Immature natural killer cell (primary cell): Measurements from ENCODE around the gene EFHB. TPM values are rescaled to one million over a fixed set of nuclear protein-coding genes. Genes with fewer than 3 reads are reported as not detected.
A peak's percentile ranks its signal among the peaks of the same experiment; 100 is the strongest.
"Not testable (repeated sequence)": the region's sequence is repeated elsewhere in the genome, so short reads cannot be mapped to it uniquely, and the experiment has no call there.

Source experiments
- DNase-seq, 3 donors: peaks; one replicate each; pipeline ENCODE4 v3.0.0; 2022; ENCODE audit warnings: mixed read lengths in 1 of 3
- H3K27ac Mint-ChIP-seq, 6 donors: one replicate each; pipeline ENCODE4 v1.8.0; 2020; ENCODE audit warnings: mixed read lengths in 6 of 6, mild to moderate bottlenecking in 5 of 6, inconsistent platforms in 4 of 6, moderate library complexity in 3 of 6
- H3K27me3 Mint-ChIP-seq, 3 donors: one replicate each; pipeline ENCODE4 v1.8.0; 2020 to 2021; ENCODE audit warnings: low read depth in 3 of 3, mild to moderate bottlenecking in 3 of 3, mixed read lengths in 3 of 3, moderate library complexity in 3 of 3, inconsistent platforms in 1 of 3
- H3K36me3 Mint-ChIP-seq, 3 donors: one replicate each; pipeline ENCODE4 v1.8.0; 2020; ENCODE audit warnings: mixed read lengths in 3 of 3, inconsistent platforms in 2 of 3, mild to moderate bottlenecking in 2 of 3
- H3K4me1 Mint-ChIP-seq, 2 donors: one replicate each; pipeline ENCODE4 v1.8.0; 2020; ENCODE audit warnings: inconsistent platforms in 2 of 2, mild to moderate bottlenecking in 2 of 2, mixed read lengths in 2 of 2, moderate library complexity in 1 of 2
- H3K4me3 Mint-ChIP-seq, 5 donors: one replicate each; pipeline ENCODE4 v1.8.0; 2020; ENCODE audit warnings: mild to moderate bottlenecking in 5 of 5, mixed read lengths in 5 of 5, inconsistent platforms in 3 of 5, moderate library complexity in 3 of 5
- H3K9me3 Mint-ChIP-seq, 6 donors: one replicate each; pipeline ENCODE4 v1.8.0; 2020; ENCODE audit warnings: mild to moderate bottlenecking in 6 of 6, mixed read lengths in 6 of 6, inconsistent platforms in 4 of 6, moderate library complexity in 3 of 6
- polyA plus RNA-seq, 3 donors: library from polyadenylated mRNA; unstranded; fragments of 300-500 nt; fragmentation: Illumina TruSeq; gene quantifications; one replicate each; pipeline ENCODE4 v1.2.3, GENCODE V29; 2021

EFHB gene, protein sequence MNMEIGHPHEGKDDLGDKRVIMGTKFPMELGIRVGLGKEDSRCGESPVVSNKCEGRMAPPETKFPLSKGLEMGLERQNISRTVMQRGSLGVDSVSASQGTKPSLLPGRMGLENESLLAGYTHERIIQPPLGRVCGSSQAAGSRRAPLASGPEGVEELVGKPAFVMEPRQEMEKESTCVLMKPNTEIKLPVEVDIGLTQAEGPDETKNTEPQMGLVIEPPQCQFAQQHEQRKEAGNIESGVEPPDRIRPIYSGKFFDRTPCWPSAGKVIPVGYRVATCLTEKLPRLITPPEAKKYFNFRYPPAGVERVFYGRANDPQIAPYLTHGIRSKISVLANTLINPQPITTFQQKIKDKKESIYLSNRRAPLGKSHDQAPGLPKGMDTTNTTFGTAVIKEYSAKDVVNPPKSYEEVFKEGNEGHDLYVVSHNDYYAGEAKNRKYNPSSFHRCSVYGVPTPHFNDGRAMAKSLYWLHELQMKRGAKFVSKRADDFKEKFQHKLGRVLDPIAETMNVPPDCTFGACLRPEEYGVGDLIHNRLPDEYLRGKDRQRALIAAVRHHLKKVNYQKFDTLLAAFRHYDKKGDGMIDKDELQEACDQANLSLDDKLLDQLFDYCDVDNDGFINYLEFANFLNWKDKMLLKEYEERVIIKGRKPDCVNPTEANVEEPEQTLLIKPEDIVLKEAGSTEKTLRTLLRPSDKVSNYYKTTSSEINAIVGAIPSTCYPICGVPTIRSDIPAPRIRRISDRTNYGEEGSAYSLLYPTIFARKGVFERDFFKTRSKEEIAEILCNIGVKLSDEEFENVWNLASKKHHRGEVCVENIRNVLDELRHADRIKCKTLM
- 1 to 10 TPM in 1 of 3 donors, under 1 TPM in 1, not detected in 1; 0.52 to 1.3 TPM for polyA plus RNA-seq

DNA sequence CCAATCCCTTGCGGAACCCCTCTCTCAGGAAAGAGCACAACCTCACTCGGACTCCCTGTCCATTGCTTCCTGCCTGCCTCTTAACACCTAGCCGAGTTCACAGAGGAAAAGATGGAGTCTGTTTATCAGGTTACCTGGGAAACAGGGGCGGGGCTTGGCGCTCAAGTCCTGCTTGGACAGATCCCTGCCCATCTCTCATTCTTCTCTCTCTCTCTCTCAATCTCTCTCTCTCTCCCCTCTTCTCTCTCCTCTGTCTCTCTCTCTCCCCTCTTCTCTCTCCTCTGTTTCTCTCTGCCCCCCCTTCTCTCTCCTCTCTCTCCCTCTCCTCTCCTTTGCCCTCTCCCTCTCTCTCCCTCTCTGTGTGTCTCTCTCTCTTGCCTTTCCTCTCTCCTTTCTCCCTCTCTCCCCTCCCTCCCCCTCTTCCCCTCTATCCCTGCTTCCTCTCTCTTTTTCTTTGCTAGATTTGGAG is at the start of gene EFHB:
EFHB (minus strand) TSS at position 120 of the 469 bp plus-strand sequence. CDS start 199 bp downstream, outside the sequence.
- peaks cover 5 to 9% (median 7%) of the 10 kb centered on the region in 3 donors for H3K27me3 Mint-ChIP-seq

DNA sequence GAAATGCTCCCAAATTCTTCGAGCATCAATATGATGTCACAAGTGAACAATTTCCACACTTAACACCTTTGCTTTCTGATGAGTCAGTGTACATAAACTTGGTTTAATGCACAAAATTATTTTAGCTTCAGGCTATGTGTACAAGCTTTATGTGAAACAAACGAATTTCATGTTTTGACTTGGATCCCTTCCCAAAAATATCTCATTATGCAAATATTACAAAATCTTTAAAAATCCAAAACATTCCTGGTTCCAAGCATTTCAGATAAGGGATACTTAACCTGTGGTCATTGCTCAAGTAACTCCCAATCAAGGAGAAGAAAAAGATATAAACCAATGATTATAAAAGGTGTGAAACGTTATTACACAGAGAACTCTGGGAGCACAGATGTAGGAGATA is 38.0 kb upstream of the EFHB start:
- H3K36me3 Mint-ChIP-seq, result peaks cover 7 to 19% (median 18%) of the 10 kb centered on the region in 3 donors
- peak overlapping the region in 3 of 6 donors; percentile 5 to 64 (median 25) for H3K27ac Mint-ChIP-seq
- no peak overlapping the region for H3K4me3 Mint-ChIP-seq
- H3K4me1 Mint-ChIP-seq, result peaks cover 37 to 61% of the 10 kb centered on the region in 2 donors
- no peaks in the 10 kb centered on the region for H3K9me3 Mint-ChIP-seq
- DNase-seq, result no peak
- no peaks in the 10 kb centered on the region for H3K27me3 Mint-ChIP-seq

More for the DNA sequence above, at the start of gene EFHB:
- peaks cover 8 to 16% of the 10 kb centered on the region in 2 donors for H3K4me1 Mint-ChIP-seq
- no peak within 1 kb of the TSS for H3K27ac Mint-ChIP-seq
- H3K36me3 Mint-ChIP-seq, result no peaks in the 10 kb centered on the region
- H3K4me3 Mint-ChIP-seq, result no peak within 1 kb of the TSS
- no peaks in the 10 kb centered on the region for H3K9me3 Mint-ChIP-seq
- no peak for DNase-seq

DNA sequence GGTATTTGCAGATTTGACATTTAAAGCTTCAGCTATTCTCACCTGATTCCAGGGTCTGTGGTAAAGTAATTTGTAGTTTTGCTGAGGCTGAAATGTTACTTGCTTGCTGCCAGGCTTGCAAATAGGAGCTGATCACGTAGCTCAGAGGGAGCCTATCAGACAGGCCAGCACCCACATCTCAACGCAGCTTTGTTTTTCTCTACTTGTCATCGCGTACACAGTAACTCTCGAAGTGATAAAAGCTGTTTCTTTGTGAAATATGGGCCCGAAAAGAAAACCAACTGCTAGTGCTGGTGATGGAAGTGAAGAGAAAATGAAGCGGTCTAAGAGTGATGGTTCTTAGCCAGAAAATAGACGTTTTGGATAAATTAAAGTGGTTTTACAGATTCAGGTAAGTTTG is 36.3 kb upstream of the EFHB start:
- Mint-ChIP-seq H3K27me3 (no peaks in the 10 kb centered on the region), H3K4me1 (peaks cover 48 to 78% of the 10 kb centered on the region in 2 donors), H3K36me3 (peaks cover 7 to 21% (median 10%) of the 10 kb centered on the region in 3 donors), H3K9me3 (no peaks in the 10 kb centered on the region), H3K4me3 (no peak overlapping the region), H3K27ac (peak overlapping the region in 3 of 6 donors; percentile 24 to 63 (median 46))
- DNase-seq, result no peak

DNA sequence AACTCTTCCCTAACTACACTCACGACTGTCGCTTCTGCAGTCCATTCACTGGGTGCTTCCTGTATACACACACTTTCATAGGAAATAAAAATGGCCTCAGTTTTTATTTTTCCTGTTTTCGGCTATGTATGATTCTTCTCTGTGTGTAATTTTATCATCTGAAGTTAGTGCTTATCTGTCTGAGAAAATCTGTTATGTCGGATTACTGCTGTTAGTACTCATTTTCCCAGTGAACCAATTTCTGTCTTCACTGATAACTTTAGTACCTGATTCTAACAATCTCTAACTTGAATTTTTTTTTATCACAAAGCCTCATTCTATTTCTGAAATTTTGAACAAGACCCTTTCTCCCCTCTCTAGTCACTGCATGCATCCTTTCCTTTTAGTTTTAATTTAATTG is 33.8 kb upstream of the EFHB start:
- H3K4me1 Mint-ChIP-seq, result peaks cover 63 to 91% of the 10 kb centered on the region in 2 donors
- H3K4me3 Mint-ChIP-seq, result no peak overlapping the region
- peaks cover 0 to 8% (median 4%) of the 10 kb centered on the region in 3 donors for H3K36me3 Mint-ChIP-seq
- H3K27ac Mint-ChIP-seq, result peak overlapping the region in 4 of 6 donors; percentile 12 to 50 (median 22)
- no peak for DNase-seq
- no peaks in the 10 kb centered on the region for H3K9me3 Mint-ChIP-seq
- no peaks in the 10 kb centered on the region for H3K27me3 Mint-ChIP-seq

DNA sequence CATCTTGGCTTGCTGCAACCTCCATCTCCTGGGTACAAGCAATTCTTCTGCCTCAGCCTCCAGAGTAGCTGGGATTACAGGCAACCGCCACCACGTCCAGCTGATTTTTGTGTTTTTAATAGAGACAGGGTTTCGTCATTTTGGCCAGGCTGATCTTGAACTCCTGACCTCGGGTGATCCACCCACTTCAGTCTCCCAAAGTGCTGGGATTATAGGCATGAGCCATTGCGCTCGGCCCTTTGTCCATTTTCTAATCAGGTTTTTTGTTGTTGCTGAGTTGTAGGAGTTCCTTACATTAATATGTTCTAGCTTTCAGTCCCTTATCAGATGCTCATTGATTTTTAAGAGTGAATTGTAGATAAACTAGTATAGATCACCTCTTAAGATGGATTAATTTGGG is 33.2 kb upstream of the EFHB start:
- no peaks in the 10 kb centered on the region for H3K9me3 Mint-ChIP-seq
- peak overlapping the region in 1 of 6 donors; percentile 34 for H3K27ac Mint-ChIP-seq
- H3K36me3 Mint-ChIP-seq, result peaks cover 0 to 8% (median 4%) of the 10 kb centered on the region in 3 donors
- H3K4me1 Mint-ChIP-seq, result peaks cover 63 to 91% of the 10 kb centered on the region in 2 donors
- H3K27me3 Mint-ChIP-seq, result no peaks in the 10 kb centered on the region
- no peak for DNase-seq
- no peak overlapping the region for H3K4me3 Mint-ChIP-seq

DNA sequence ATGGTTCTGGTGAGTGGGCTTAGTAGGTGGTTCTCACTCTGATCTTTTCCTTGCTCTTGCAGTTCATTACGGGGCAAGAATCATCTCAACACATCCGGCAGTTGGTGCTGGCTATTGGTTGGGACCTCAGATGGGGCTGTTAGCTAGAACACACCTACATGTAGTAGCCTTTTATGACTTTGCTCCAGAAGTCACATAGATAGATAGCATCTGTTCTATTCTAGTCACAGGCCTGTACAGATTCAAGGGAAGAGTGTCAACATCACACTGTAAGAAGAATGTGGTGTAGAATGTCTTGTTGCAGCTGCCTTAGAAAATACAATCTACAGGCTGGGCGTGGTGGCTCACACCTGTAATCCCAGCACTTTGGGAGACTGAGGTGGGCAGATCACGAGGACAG is 27.9 kb upstream of the EFHB start:
- Mint-ChIP-seq H3K9me3 (no peaks in the 10 kb centered on the region), H3K27me3 (peaks cover 0 to 1% (median 0%) of the 10 kb centered on the region in 3 donors), H3K4me3 (no peak overlapping the region), H3K36me3 (peaks cover 0 to 3% (median 0%) of the 10 kb centered on the region in 3 donors), H3K4me1 (peaks cover 75 to 95% of the 10 kb centered on the region in 2 donors), H3K27ac (peak overlapping the region in 5 of 6 donors; percentile 3 to 57 (median 10))
- DNase-seq, result no peak

DNA sequence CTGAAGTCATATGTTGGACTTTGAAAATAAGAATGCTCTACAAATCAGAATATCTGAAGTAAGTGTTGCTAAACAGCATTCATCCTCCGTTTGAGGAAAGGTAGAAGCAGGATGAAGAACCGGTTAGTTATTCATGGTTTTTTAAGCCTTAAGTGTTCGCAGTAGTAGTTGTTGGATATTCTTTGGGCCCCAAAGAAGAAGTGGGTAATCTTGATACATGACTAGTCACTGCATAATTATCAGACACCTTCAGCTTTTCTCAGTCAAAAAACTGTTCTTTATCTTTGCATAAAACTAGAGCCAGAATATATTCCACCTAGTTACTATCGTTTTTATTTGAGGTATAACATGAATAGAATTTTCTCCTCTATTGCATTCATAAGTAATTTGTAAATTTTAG is 26.7 kb upstream of the EFHB start:
- H3K4me1 Mint-ChIP-seq, result peaks cover 70 to 87% of the 10 kb centered on the region in 2 donors
- H3K27ac Mint-ChIP-seq, result no peak overlapping the region
- no peaks in the 10 kb centered on the region for H3K9me3 Mint-ChIP-seq
- H3K27me3 Mint-ChIP-seq, result peaks cover 0 to 3% (median 1%) of the 10 kb centered on the region in 3 donors
- H3K4me3 Mint-ChIP-seq, result no peak overlapping the region
- no peak for DNase-seq
- H3K36me3 Mint-ChIP-seq, result peaks cover 0 to 4% (median 0%) of the 10 kb centered on the region in 3 donors

DNA sequence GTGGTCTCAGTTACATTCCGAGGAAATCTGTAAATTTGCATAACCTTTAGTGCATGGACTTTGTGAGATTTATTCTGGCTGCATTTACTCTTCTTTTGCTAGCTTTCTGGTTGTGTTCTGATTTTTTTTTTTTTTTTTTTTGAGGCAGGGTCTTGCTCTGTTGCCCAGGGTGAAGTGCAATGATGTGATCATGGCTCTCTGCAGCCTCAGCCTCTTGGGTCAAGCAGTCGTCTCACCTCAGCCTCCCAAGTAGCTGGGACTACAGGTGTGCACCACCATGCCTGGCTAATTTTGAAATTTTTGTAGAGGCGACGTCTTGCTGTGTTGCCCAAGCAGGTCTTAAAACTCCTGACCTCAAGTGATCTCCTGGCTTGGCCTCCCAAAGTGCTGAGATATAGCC is 25.5 kb upstream of the EFHB start:
- peak overlapping the region in 2 of 6 donors; percentile 3 to 29 for H3K27ac Mint-ChIP-seq
- no peak overlapping the region for H3K4me3 Mint-ChIP-seq

DNA sequence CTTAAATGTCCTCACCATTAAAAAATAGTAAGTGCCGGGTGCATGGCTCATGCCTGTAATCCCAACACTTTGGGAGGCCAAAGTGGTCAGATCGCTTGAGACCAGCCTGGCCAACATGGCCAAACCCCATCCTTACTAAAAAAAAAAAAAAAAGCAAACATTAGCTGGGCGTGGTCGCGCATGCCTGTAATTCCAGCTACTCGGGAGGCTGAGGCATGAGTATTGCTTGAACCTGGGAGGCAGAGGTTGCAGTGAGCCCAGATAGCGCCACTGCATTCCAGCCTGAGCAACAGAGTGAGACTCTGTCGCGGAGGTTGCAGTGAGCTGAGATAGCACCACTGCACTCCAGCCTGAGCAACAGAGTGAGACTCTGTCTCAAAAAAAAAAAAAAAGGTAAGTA is 23.3 kb upstream of the EFHB start:
- H3K4me3 Mint-ChIP-seq, H3K27ac Mint-ChIP-seq, H3K27me3 Mint-ChIP-seq, DNase-seq, H3K9me3 Mint-ChIP-seq: not testable (repeated sequence)
- H3K4me1 Mint-ChIP-seq, result peaks cover 62 to 87% of the 10 kb centered on the region in 2 donors
- H3K36me3 Mint-ChIP-seq, result peaks cover 0 to 16% (median 0%) of the 10 kb centered on the region in 3 donors

More for the DNA sequence above, 25.5 kb upstream of the EFHB start:
- peaks cover 0 to 8% (median 0%) of the 10 kb centered on the region in 3 donors for H3K36me3 Mint-ChIP-seq
- no peak for DNase-seq
- no peaks in the 10 kb centered on the region for H3K9me3 Mint-ChIP-seq
- peaks cover 66 to 87% of the 10 kb centered on the region in 2 donors for H3K4me1 Mint-ChIP-seq
- peaks cover 0 to 3% (median 1%) of the 10 kb centered on the region in 3 donors for H3K27me3 Mint-ChIP-seq

DNA sequence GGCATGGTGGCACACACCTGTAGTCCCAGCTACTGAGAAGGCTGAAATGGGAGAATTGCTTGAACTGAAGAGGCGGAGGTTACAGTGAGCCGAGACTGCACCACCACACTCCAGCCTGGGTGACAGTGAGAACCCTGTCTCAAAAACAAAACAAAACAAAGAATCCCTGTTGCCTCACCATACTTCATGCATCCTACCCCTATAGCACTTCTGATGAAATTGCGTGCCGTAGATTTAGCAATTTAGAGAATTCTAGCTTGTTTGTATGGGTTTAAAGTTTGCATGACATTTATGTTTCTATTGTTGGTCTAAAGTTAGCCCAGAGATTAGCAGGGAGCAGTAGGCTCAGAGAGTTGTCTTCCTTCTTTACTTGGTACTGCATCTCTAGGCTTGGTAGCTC is 20.7 kb upstream of the EFHB start:
- H3K36me3 Mint-ChIP-seq, result peaks cover 0 to 20% (median 0%) of the 10 kb centered on the region in 3 donors
- peaks cover 57 to 86% of the 10 kb centered on the region in 2 donors for H3K4me1 Mint-ChIP-seq
- no peaks in the 10 kb centered on the region for H3K9me3 Mint-ChIP-seq
- DNase-seq, result no peak
- no peak overlapping the region for H3K27ac Mint-ChIP-seq
- peaks cover 0 to 3% (median 1%) of the 10 kb centered on the region in 3 donors for H3K27me3 Mint-ChIP-seq
- no peak overlapping the region for H3K4me3 Mint-ChIP-seq

DNA sequence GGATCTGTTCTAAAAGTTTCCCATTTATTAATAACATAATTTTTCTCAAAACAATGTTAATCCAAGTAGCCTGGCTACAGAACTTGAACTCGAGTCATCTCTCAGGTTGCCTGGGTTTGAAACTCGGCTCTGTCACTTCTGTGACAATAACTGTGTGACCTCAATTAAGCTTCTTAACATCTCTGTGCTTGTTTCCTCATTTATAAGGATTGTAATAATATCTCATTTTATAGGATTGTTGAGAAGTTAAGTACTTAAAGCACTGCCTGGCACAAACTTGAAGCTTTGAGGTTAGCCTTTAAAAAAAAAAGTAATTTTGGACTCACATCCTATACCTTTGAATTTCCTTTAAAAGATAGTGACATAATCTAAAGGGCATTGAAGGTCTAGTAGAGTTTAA is 16.3 kb upstream of the EFHB start:
- H3K4me1 Mint-ChIP-seq, result peaks cover 65 to 95% of the 10 kb centered on the region in 2 donors
- DNase-seq, result no peak
- peak overlapping the region in 2 of 6 donors; percentile 56 to 57 for H3K27ac Mint-ChIP-seq
- H3K36me3 Mint-ChIP-seq, result peaks cover 0 to 16% (median 0%) of the 10 kb centered on the region in 3 donors
- no peaks in the 10 kb centered on the region for H3K9me3 Mint-ChIP-seq
- H3K27me3 Mint-ChIP-seq, result peaks cover 13 to 15% (median 13%) of the 10 kb centered on the region in 3 donors
- H3K4me3 Mint-ChIP-seq, result no peak overlapping the region

DNA sequence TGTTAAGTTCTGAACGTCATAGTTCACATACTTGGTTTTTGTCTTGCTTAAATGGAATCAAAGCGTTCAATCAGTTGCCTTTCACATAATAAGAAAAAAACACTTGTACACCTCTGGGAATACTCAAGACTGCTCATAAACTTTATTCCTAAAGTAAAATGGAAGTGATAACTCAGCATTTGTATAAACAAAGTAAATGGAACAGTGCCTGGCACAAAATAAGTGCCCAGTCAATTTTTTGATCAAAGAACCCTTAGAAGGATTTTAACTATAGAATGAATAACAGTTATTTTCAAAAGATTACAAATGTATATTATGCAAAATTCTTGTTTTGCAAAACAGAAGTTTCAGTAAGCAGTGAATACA is 14.2 kb upstream of the EFHB start:
- peak overlapping the region; percentile 90 to 99 (median 96) for H3K27ac Mint-ChIP-seq
- H3K36me3 Mint-ChIP-seq, result peaks cover 0 to 10% (median 0%) of the 10 kb centered on the region in 3 donors
- DNase-seq, result no peak
- peak overlapping the region; percentile 92 to 98 (median 95) for H3K4me3 Mint-ChIP-seq
- peaks cover 60 to 80% of the 10 kb centered on the region in 2 donors for H3K4me1 Mint-ChIP-seq
- no peaks in the 10 kb centered on the region for H3K9me3 Mint-ChIP-seq
- H3K27me3 Mint-ChIP-seq, result peaks cover 13 to 15% (median 13%) of the 10 kb centered on the region in 3 donors

DNA sequence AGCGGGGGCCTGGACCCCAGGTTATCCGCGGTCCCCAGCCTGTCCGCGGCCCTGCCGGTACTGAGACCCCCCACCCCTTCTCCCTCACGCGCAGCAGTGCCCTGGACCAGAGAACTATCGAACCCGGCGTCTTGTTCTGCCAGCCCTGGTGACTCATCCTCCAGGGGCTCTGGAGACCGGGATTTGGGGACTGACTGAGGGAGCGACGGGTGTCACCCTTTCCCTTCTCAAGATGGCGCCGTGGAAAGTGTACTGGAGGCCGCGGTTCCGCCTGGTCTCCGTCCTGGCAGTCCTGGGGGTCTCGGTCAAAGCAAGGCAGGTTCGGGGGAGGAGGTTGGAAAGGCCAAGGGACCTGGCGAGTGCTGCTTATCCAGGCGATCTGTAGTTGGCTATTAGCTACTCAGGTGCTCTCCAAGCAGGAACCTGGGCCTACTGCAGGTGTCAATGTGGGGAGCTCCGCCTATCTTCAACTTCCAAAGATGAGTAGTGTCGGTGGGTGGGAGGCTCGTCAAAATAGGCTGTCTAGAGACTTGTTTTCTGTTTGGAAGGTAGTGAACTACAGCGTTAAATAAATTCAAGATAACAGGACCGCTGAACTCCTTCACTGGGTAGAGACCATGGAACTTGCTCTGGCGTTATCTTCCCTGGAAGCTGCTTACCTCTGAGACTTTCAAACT is 13.7 kb upstream of the EFHB start:
- DNase-seq, result peak; percentile 34 to 45 (median 44)
- Mint-ChIP-seq H3K4me1 (peaks cover 56 to 75% of the 10 kb centered on the region in 2 donors), H3K4me3 (peak overlapping the region; percentile 92 to 98 (median 95)), H3K9me3 (no peaks in the 10 kb centered on the region), H3K36me3 (peaks cover 0 to 6% (median 0%) of the 10 kb centered on the region in 3 donors), H3K27ac (peak overlapping the region; percentile 90 to 99 (median 96)), H3K27me3 (peaks cover 13 to 15% (median 13%) of the 10 kb centered on the region in 3 donors)
